GM12864 (cell line): ENCODE data around the gene ARHGAP23.

Source experiments
- DNase-seq: peaks from one replicate; pipeline ENCODE4 v3.0.0-alpha.2; 2011; ENCODE audit warnings: low read depth
- H3K4me3 ChIP-seq: 2 replicates; pipeline ENCODE4 v1.5.1; 2011; ENCODE audit warnings: mild to moderate bottlenecking, low read depth, low read length, control low read depth
- CTCF ChIP-seq: IDR thresholded peaks from 2 replicates; pipeline ENCODE4 v1.5.1; 2011; ENCODE audit warnings: low read depth, mild to moderate bottlenecking, moderate library complexity, low read length, control low read depth, inconsistent platforms; ENCODE audit errors: missing control alignments

The ARHGAP23 gene

DNA sequence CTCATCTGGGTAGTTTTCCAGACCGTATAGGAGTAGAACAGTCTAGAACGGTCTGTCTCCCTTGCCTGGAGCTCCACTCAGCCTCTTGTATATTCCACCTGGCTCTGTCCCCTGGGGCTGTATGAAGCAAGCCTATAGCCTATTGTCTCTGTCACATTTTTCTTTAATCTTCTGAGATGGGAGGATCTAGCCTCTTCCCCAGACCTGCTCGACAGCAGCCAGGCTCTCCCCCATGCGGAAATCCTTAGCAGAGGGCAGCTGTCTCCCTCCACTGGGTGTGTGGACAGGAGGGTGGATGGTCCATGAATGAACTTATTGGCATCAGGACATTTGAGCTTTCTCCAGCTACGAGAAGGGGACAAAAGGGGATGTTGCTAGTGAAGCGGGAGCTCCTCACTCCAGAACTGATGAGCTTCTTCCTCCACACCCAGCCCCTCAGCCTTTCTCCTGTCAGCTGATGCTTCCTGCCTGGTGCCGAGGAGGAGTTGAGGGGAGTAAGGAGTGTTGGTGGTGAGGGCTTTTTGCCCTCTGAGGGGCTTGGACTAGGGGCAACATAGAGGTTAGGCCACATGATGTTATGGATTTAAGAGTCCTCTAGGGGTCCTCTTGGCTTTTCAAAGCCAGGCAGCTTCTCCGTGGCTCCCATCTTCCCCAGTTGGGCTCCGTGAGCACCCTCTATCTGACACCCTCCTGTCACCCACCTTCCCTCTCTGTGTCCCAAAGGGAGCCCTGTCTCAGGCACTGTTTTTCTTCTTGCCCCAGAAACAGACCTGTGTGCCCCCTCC, 28.0 kb downstream of the ARHGAP23 start:
- H3K4me3 ChIP-seq: no peak overlapping the region
- DNase-seq: no peak
- TF ChIP-seq CTCF: peak; percentile 33

DNA sequence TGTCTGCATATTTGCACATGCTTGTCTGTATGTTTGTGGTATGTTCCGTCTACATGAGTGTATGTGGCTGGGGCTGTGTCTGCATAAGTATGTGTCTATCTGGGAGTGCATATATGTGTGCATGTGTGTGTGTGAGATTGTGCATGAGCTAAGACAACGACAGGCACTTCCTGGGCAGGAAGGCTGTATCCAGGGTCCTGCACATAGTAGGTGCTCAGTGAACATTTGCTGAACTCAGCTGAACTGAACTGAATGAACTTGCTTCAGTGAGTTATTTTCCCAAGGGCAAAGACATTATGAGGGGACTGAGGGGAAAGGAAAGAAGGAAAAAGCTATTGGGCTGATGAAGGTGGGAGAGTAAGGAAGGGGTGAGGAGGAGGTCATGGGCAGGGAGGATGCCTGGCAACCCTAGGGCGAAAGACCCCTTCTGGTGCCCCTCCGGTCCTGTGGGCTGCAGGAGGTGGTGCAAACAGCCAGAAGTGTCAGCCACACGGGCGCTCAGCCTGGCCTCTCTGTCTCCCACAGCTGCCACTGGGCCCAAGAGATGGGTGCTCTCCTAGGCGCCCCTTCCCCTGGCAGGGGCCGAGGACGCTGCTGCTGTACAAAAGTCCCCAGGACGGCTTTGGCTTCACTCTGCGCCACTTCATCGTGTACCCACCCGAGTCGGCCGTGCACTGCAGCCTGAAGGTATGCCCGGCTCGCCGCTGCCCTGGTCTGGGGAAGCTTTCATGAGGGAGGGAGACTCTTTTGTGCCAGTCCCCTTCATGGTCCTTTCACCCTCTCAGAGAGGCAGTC, 29.5 kb downstream of the ARHGAP23 start:
- H3K4me3 ChIP-seq: no peak overlapping the region
- DNase-seq: no peak
- no peak for TF ChIP-seq CTCF

DNA sequence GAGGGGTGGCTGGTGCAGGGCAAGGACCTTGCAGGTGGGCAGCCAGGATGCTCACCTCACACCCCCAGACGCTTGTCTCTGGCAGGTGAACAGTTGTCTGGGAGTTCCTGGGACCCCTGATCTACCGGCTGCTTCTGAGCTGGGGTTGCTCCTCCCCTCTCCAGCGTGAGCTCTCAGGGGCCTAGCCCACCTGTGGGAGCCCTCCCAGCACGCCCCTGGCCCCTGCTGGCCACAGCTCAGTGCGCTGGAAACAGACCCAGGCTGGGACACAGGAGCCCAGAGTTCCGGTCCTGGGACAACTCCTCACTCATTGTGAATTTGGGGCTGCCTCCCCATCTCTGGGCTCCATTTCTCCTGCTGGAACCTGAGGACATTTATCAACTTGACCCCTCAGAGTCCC, 30.3 kb downstream of the ARHGAP23 start:
- TF ChIP-seq CTCF: no peak
- no peak for DNase-seq
- no peak overlapping the region for H3K4me3 ChIP-seq

DNA sequence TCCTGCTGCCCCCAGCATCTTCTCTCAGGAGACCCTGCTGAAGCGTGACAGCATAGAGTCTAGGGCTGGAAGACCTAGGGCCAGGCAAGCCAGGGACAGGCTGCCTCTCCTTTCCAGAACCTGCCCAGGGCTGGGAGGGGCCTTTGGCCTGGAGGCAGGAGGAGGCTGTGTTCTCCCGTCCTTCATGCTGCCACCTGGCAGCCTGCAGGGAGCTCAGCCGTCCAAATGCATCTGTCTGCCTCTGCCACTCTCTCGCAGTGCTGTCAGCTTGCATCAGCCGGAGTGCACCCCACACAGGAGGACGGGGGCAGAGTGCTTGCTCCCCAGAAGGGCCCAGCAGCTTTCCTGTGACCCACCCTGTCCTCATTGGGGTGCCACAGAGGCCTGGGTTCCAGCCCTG, 31.3 kb downstream of the ARHGAP23 start:
- DNase-seq: no peak
- TF ChIP-seq CTCF: no peak
- H3K4me3 ChIP-seq: no peak overlapping the region

DNA sequence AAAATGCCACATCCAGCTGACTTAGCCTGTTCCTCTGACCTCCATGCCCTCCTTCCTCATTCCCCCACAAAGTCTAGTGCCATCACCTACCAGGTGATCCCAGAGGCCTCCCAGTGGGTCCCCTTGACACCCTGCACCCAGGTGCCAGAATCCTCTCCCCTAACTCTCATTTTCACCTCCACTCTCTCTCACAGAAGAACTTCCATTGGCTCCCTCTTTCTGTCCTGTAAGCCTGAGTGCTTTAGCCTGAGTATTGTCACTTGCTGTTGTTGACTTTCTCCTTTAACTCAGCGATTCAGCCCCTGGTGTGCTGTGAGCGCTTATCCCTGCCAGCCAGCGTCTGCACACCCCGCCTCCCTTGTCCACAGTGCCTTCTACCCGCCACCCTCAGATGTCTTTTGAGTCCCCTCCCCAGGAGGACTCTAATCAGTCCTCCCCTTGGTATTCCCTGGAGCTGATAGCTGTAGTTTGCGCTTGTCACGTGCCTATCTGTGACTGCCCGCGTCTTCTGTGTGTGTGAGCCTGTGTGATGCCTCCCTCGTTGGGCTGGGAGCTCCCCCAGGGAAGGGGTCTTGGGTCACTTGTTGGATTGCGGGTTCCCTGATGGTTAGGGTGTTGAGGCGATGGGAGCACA, 31.9 kb downstream of the ARHGAP23 start:
- no peak for TF ChIP-seq CTCF
- no peak for DNase-seq
- H3K4me3 ChIP-seq: no peak overlapping the region

DNA sequence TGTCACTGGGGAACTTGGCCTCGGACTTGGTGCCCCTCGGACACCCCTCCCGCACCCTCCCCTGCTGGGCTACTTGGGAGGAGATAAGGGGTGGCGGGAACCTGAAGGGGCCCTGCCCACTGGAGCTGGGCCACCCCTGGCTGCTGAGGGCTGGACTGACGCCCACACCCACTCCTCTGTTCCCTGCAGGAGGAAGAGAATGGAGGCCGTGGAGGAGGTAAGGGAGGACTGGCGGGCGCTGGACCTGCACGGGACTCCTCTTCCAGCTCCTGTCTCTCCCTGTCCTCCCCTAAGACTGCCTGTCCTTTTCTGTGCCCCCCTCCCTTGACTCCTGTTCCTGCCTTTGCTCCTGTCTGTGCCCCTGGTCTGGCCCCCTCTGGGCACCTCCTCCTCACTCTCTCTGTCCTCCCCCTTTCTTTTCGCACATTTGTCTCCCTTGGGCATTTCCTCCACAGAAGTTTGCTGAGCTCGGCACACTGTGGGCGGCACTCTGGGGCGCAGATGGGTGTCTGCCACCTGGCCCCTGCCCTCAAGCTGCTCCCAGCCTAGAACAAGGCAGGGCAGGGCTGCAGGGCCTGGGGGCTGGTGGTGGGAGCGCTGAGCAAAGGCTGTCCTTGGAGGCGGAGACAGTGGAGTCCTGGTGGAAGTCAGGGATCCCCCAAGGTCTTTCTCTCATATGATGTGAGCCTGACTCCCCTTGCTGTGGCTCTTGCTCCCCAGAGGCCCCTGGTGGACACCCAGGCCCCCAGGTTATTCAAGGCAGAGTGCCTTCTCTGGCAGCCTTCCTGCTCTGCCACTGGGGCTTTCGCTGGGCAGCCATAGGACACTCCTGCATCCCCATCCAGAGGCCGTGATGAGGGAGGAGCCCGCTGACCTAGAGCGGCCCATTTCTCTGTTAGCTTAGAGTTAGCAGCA, 32.7 kb downstream of the ARHGAP23 start:
- no peak for TF ChIP-seq CTCF
- no peak for DNase-seq
- H3K4me3 ChIP-seq: no peak overlapping the region
